Adrenal gland (tissue), 12 donors: ENCODE data around the gene SPPL3. TPM values are rescaled to one million over a fixed set of nuclear protein-coding genes. Genes with fewer than 3 reads are reported as not detected.

ENCODE experiments used
- DNase-seq, 7 donors: peaks; one replicate each; pipeline ENCODE4 v3.0.0-alpha.2; 2019 to 2020
- H3K27ac ChIP-seq, 5 donors: fragments of 200-600 bp; sonication (generic) in 4 of 5; 1 replicate in 3 of 5; 2 replicates in 2 of 5; pipeline versions ENCODE4 v1.5.1 to v1.8.0; 2016 to 2020; ENCODE audit warnings: mild to moderate bottlenecking in 1 of 5
- H3K27me3 ChIP-seq: fragments of 200-600 bp; 2 replicates; pipeline ENCODE4 v1.8.0; 2021
- H3K36me3 ChIP-seq, 2 donors: fragments of 200-600 bp; replicated peaks in 1 of 2; 1 replicate in 1 of 2; 2 replicates in 1 of 2; pipeline versions ENCODE4 v1.5.1 to v1.8.0; 2018 to 2022
- H3K4me1 ChIP-seq, 2 donors: fragments of 200-600 bp; replicated peaks in 1 of 2; 1 replicate in 1 of 2; 2 replicates in 1 of 2; pipeline versions ENCODE4 v1.5.1 to v1.8.0; 2018 to 2021
- H3K4me3 ChIP-seq, 4 donors: fragments of 200-600 bp; sonication (generic) in 3 of 4; one replicate each; pipeline ENCODE4 v1.5.1; 2016 to 2018
- H3K9me3 ChIP-seq, 3 donors: fragments of 200-600 bp; sonication (generic) in 1 of 3; replicated peaks in 1 of 3; 1 replicate in 2 of 3; 2 replicates in 1 of 3; pipeline versions ENCODE4 v1.5.1 to v1.8.0; 2016 to 2021
- CTCF ChIP-seq, 6 experiments: fragments of 450-650 bp in 4 of 6; fragments of 200-600 bp in 2 of 6; sonication (generic) in 1 of 6; IDR thresholded peaks; 1 replicate in 5 of 6; 2 replicates in 1 of 6; pipeline versions ENCODE4 v1.5.1 to v1.8.0; 2016 to 2021; ENCODE audit warnings: antibody characterized with exemption in 6 of 6, mild to moderate bottlenecking in 2 of 6, moderate library complexity in 1 of 6
- POLR2A ChIP-seq, 2 donors: fragments of 450-650 bp; IDR thresholded peaks; one replicate each; pipeline ENCODE4 v1.6.1; 2017; ENCODE audit warnings: antibody characterized with exemption in 2 of 2, mild to moderate bottlenecking in 2 of 2, moderate library complexity in 1 of 2
- WGBS, 4 donors: extraction: QIAGEN DNeasy Blood & Tissue Kit in 2 of 4; methylation state at CpG; one replicate each; pipeline versions ENCODE4 v1.1.5 to v1.1.7; 2013 to 2017; 5-methylcytosine and 5-hydroxymethylcytosine counted together
- intact Hi-C, 2 donors: fragments of 100-400 bp; cut with DNase I; formaldehyde crosslinking; loops; one replicate each; pipeline versions ENCODE4 v1.14.1 to v1.15.0; 2022 to 2023
- polyA plus RNA-seq, 3 donors: library from polyadenylated mRNA; stranded (reverse); fragments of 200-250 nt in 2 of 3; fragments of 350-450 nt in 1 of 3; fragmentation: Illumina TruSeq in 1 of 3; extraction: RNeasy Lipid Tissue Mini Kit (QIAGEN cat#74804) in 1 of 3; gene quantifications; one replicate each; pipeline ENCODE4 v1.2.3, GENCODE V29; 2013 to 2014
- total RNA-seq, 9 donors: library from RNA; depleted of rRNA in 4 of 9; stranded (reverse); fragments of >200 nt in 4 of 9; fragments of 120-200 nt in 1 of 9; fragmentation: NEBNext Ultra II Directional in 1 of 9; extraction: Animal tissue kit (Norgen Biotek cat#: 25700) in 1 of 9; gene quantifications; one replicate each; pipeline versions ENCODE4 v1.1.0 to v1.2.4, GENCODE V29; 2013 to 2023
- donor health status: healthy with polysubstance abuse.
- donor health status: Bipolar disorder and iron deficiency.
- donor health status: DM: yes; HTN: yes; CAD: no.
- donor health status: DM: no; HTN: no; CAD: no.
- donor health status: DM: no; HTN: no; CAD: no.
- donor health status: DM: yes; HTN: yes; CAD: no.

SPPL3 gene
- total and polyA plus RNA-seq, 12 donors = 10.5 to 50.6 (median 21.3) TPM

GRCh38 chr12:120758798-120759590 is 145.2 kb downstream of the SPPL3 start:
- intact Hi-C loops = loop anchor here in 1 of 2 donors (10.0 kb wide), 1 partner anchor 216 kb away; the partner anchor contains the start of gene HNF1A
- Histone ChIP-seq H3K4me3 (no peak overlapping the region), H3K9me3 (no peaks in the 10 kb centered on the region), H3K36me3 (peaks cover 0 to 20% of the 10 kb centered on the region in 2 donors), H3K4me1 (no peaks in the 10 kb centered on the region), H3K27ac (no peak overlapping the region), H3K27me3 (no peaks in the 10 kb centered on the region)
- peak in 1 of 7 donors; percentile 42 for DNase-seq
- TF ChIP-seq POLR2A (IDR thresholded peaks at IDR 0.05) (no peak), CTCF (IDR thresholded peaks at IDR 0.05) (no peak)
- 85 to 93% (median 90%) methylated on average over 7 of the region's 7 CpGs for WGBS, 4 donors

DNA sequence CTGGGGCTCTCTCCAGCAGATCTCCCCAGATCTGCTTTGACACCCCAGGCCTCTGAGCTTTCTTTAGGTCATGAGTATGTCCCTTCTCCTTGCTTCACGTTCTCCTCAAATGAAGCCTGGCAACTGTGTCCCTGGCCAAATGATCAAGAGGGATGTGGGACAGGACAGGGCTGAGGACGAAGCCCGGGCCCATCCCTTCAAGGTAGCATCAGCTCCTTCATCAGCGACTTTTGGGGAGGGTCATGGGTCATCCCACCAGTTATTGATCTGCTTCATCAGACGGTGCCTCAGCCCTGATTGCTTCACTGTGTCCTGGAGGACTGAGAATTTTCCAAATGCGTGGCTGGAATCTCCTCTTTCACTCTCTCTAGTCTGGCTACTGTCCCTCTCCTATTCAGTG is 146.2 kb downstream of the SPPL3 start:
- 43 to 95% (median 92%) methylated on average over 1 to 6 of the region's 6 CpGs for WGBS, 4 donors
- intact Hi-C loops = loop anchor here in 1 of 2 donors (10.0 kb wide), 1 partner anchor 217 kb away; the partner anchor contains the start of gene HNF1A

DNA sequence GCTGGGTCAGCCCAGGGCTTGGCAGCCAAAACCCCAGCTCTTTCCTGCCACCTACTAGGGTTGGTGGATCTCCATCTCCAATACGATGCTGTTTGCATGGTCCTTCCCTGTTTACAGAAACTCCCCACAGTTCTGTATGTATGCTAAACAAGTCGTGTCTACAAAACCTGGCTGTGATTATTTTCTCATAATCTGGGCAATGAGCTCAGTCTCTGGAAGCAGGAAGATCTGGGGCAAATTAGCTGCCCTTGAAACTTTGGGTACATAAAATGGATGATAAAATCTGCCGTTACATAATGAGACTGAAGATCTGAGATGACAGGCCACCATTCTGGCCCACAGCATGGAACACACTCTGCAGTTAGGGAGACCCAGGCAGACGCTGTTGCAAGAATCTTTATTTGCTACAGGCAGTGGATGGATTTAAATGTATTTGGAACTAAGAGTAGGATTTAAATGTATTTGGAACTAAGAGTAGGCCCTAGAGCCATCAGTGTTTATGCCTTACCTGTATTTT is 146.9 kb downstream of the SPPL3 start:
- intact Hi-C loops = loop anchor here in 1 of 2 donors (10.0 kb wide), 1 partner anchor 218 kb away; the partner anchor contains the start of gene HNF1A
- TF ChIP-seq POLR2A (IDR thresholded peaks at IDR 0.05) (no peak), CTCF (IDR thresholded peaks at IDR 0.05) (no peak)
- Histone ChIP-seq H3K27me3 (no peaks in the 10 kb centered on the region), H3K36me3 (peaks cover 0 to 5% of the 10 kb centered on the region in 2 donors), H3K4me3 (no peak overlapping the region), H3K9me3 (no peaks in the 10 kb centered on the region), H3K4me1 (no peaks in the 10 kb centered on the region), H3K27ac (no peak overlapping the region)
- WGBS, 4 donors = 55 to 62% (median 58%) methylated on average over 3 to 4 of the region's 4 CpGs
- no peak for DNase-seq

More for the DNA sequence above, 146.2 kb downstream of the SPPL3 start:
- no peaks in the 10 kb centered on the region for H3K4me1 ChIP-seq
- TF ChIP-seq CTCF (IDR thresholded peaks at IDR 0.05) (no peak), POLR2A (IDR thresholded peaks at IDR 0.05) (no peak)
- no peak for DNase-seq
- no peak overlapping the region for H3K4me3 ChIP-seq
- peaks cover 0 to 10% of the 10 kb centered on the region in 2 donors for H3K36me3 ChIP-seq
- H3K27me3 ChIP-seq = no peaks in the 10 kb centered on the region
- no peak overlapping the region for H3K27ac ChIP-seq
- H3K9me3 ChIP-seq = no peaks in the 10 kb centered on the region

DNA sequence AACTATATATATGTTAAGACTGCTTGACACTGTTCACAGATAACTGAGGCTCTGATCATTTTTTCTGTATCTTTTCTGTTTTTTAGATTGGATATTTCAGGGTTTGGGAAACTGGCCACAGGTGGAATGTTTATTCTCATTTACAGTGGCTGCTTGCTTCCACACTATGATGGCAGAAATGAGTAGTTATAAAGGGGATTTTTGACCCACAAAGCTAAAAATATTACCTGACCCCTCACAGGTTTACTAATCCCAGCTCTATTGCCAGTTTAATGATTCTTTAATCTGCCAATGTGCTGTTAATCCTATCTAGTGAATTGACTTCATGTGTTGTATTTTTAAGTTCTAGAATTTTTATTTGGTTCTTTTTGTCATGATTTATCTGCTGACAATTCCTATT is 148.9 kb downstream of the SPPL3 start:
- Histone ChIP-seq H3K36me3 (no peaks in the 10 kb centered on the region), H3K4me3 (no peak overlapping the region), H3K4me1 (no peaks in the 10 kb centered on the region), H3K27ac (no peak overlapping the region), H3K27me3 (no peaks in the 10 kb centered on the region), H3K9me3 (no peaks in the 10 kb centered on the region)
- intact Hi-C loops = loop anchor here in 1 of 2 donors (10.0 kb wide), 1 partner anchor 220 kb away; the partner anchor contains the start of gene HNF1A
- no peak for TF ChIP-seq CTCF (IDR thresholded peaks at IDR 0.05)
- no peak for TF ChIP-seq POLR2A (IDR thresholded peaks at IDR 0.05)
- DNase-seq = no peak
